ENCODE measurements around the gene STAT2.

DNA sequence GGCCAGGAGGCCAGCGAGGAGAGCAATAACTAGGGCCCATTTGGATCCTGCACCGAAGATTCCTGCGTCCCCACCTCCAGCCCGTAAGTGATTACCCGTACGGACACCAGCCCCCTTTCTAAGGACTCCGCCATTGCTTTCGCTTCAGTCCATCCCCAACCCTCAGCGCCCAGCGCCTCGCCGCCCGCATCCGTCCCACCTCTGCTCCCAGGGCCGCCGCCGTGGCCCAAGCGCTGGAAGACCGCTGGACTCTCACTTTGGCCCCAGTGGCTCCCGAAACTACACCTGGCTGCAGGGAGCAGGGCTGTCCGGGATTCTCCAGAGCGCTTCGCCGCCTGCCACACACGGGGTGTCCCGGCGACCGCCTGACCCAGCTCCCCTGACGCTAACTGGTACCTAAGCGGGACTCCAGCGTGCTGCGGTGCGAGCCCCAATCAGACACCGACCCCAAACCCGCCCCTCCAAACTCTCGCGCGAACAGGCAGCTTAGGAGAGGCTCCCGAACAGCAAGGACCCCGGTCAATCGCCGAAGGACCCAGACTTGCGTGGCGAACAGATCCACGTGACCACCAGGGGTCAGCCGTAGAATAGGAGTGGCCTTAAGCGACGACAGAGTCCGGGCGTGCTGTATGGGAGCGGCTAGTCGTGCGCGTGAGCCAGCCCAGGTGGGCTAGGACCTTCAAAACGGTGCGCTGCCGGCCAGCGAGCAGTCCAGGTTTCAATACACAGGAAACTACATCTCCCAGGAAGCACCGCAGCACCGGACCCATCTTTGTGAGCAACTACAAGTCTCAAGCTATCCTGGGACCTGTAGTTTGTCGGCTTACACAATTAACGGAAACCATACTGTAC, 44.1 kb downstream of the STAT2 start, which contains the start of gene CNPY2:
- TF ChIP-seq, protein P1, sequence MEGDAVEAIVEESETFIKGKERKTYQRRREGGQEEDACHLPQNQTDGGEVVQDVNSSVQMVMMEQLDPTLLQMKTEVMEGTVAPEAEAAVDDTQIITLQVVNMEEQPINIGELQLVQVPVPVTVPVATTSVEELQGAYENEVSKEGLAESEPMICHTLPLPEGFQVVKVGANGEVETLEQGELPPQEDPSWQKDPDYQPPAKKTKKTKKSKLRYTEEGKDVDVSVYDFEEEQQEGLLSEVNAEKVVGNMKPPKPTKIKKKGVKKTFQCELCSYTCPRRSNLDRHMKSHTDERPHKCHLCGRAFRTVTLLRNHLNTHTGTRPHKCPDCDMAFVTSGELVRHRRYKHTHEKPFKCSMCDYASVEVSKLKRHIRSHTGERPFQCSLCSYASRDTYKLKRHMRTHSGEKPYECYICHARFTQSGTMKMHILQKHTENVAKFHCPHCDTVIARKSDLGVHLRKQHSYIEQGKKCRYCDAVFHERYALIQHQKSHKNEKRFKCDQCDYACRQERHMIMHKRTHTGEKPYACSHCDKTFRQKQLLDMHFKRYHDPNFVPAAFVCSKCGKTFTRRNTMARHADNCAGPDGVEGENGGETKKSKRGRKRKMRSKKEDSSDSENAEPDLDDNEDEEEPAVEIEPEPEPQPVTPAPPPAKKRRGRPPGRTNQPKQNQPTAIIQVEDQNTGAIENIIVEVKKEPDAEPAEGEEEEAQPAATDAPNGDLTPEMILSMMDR (IDR thresholded peaks at IDR 0.05; ENCODE audit: low read length) = no peak; the same call in 1 of the 2 replicates
- TF ChIP-seq EZH2 (IDR thresholded peaks at IDR 0.05; ENCODE audit: borderline replicate concordance, low read length) = no peak
